Ovary (tissue), 9 donors: ENCODE results near the gene KANK3. TPM values are rescaled to one million over a fixed set of nuclear protein-coding genes. Genes with fewer than 3 reads are reported as not detected.
"Not testable (repeated sequence)": the region's sequence is repeated elsewhere in the genome, so short reads cannot be mapped to it uniquely, and the experiment has no call there.

Experiments
- DNase-seq, 5 donors: peaks; one replicate each; pipeline ENCODE4 v3.0.0-alpha.2; 2019 to 2020
- H3K27ac ChIP-seq, 2 donors: fragments of 200-600 bp; one replicate each; pipeline versions ENCODE4 v1.5.1 to v1.8.0; 2019 to 2022
- H3K27me3 ChIP-seq: fragments of 200-600 bp; one replicate; pipeline ENCODE4 v1.8.0; 2022
- H3K36me3 ChIP-seq: fragments of 200-600 bp; sonication (generic); one replicate; pipeline ENCODE4 v1.5.1; 2019
- H3K4me1 ChIP-seq: one replicate; pipeline ENCODE4 v1.8.1; 2013; ENCODE audit warnings: mild to moderate bottlenecking, moderate library complexity; ENCODE audit not compliant: insufficient read depth
- H3K4me3 ChIP-seq: fragments of 200-600 bp; sonication (generic); one replicate; pipeline ENCODE4 v1.5.1; 2017
- H3K9me3 ChIP-seq, 2 donors: fragments of 200-600 bp in 1 of 2; sonication (generic) in 1 of 2; one replicate each; pipeline versions ENCODE4 v1.5.1 to v1.8.1; 2013 to 2019; ENCODE audit warnings: mild to moderate bottlenecking in 1 of 2, moderate library complexity in 1 of 2
- CTCF ChIP-seq, 3 donors: fragments of 450-650 bp in 2 of 3; fragments of 200-600 bp in 1 of 3; IDR thresholded peaks; one replicate each; pipeline versions ENCODE4 v1.5.1 to v1.8.0; 2016 to 2022; ENCODE audit warnings: antibody characterized with exemption in 3 of 3, mild to moderate bottlenecking in 1 of 3
- EP300 ChIP-seq: sonication (generic); formaldehyde crosslinking; IDR thresholded peaks from one replicate; pipeline ENCODE4 v1.6.1; 2017; ENCODE audit warnings: antibody characterized with exemption
- POLR2A ChIP-seq: fragments of 450-650 bp; IDR thresholded peaks from one replicate; pipeline ENCODE4 v1.6.1; 2017; ENCODE audit warnings: antibody characterized with exemption, mild to moderate bottlenecking, moderate library complexity
- WGBS, 3 donors: extraction: QIAGEN DNeasy Blood & Tissue Kit in 1 of 3; methylation state at CpG; one replicate each; pipeline versions ENCODE4 v1.1.5 to v1.1.7; 2013 to 2017; 5-methylcytosine and 5-hydroxymethylcytosine counted together
- intact Hi-C, 4 donors: fragments of 100-400 bp; cut with DNase I; formaldehyde crosslinking; loops; one replicate each; pipeline versions ENCODE4 v1.11.0 to v1.15.1; 2022 to 2023
- polyA plus RNA-seq, 2 donors: library from polyadenylated mRNA; stranded (reverse); fragments of 200-250 nt in 1 of 2; fragments of 350-450 nt in 1 of 2; fragmentation: Illumina TruSeq in 1 of 2; extraction: RNeasy Lipid Tissue Mini Kit (QIAGEN cat#74804) in 1 of 2; gene quantifications; one replicate each; pipeline ENCODE4 v1.2.3, GENCODE V29; 2013 to 2014
- total RNA-seq, 7 donors: library from RNA; depleted of rRNA in 2 of 7; stranded (reverse); fragments of >200 nt in 2 of 7; fragmentation: NEBNext Ultra II Directional in 3 of 7; extraction: Animal tissue kit (Norgen Biotek cat#: 25700) in 3 of 7; gene quantifications; one replicate each; pipeline versions ENCODE4 v1.1.0 to v1.2.4, GENCODE V29; 2016 to 2023
- donor health status: DM: no; HTN: no; CAD: no; lungs with moderate emphysema.
- donor health status: DM: no; HTN: no; CAD: no.
- donor health status: Bipolar disorder and iron deficiency.
- donor health status: DM: yes; HTN: yes; CAD: no.
- donor health status: DM: no; HTN: no; CAD: no.
- donor health status: DM: yes; HTN: yes; CAD: no.

KANK3 gene
- total and polyA plus RNA-seq, 9 donors: 0.73 to 11.7 (median 4.3) TPM

GRCh38 chr19:8305798-8306197 is 37.3 kb downstream of the KANK3 start:
- TF ChIP-seq EP300 (no peak), POLR2A (no peak), CTCF (IDR thresholded peaks at IDR 0.05) (no peak)
- Histone ChIP-seq H3K4me1 (peaks cover 7% of the 10 kb centered on the region), H3K36me3 (no peaks in the 10 kb centered on the region), H3K9me3 (no peaks in the 10 kb centered on the region), H3K4me3 (no peak overlapping the region), H3K27ac (no peak overlapping the region), H3K27me3 (no peaks in the 10 kb centered on the region)
- DNase-seq: peak in 4 of 5 donors; percentile 4 to 17 (median 13)
- intact Hi-C loops: no loop called here
- 68 to 94% (median 77%) methylated on average over 4 of the region's 4 CpGs for WGBS, 3 donors

GRCh38 chr19:8304841-8305621 is 38.0 kb downstream of the KANK3 start:
- TF ChIP-seq CTCF (IDR thresholded peaks at IDR 0.05): no peak
- TF ChIP-seq EP300: no peak
- no peak for TF ChIP-seq POLR2A
- H3K27me3 ChIP-seq: no peaks in the 10 kb centered on the region
- intact Hi-C loops: no loop called here
- no peak overlapping the region for H3K4me3 ChIP-seq
- no peaks in the 10 kb centered on the region for H3K9me3 ChIP-seq
- no peak overlapping the region for H3K27ac ChIP-seq
- no peaks in the 10 kb centered on the region for H3K36me3 ChIP-seq
- H3K4me1 ChIP-seq: peaks cover 7% of the 10 kb centered on the region
- WGBS, 3 donors: 78 to 82% (median 79%) methylated on average over 33 of the region's 33 CpGs
- peak in 4 of 5 donors; percentile 10 to 56 (median 27) for DNase-seq

GRCh38 chr19:8302734-8303133 is 40.3 kb downstream of the KANK3 start:
- no peaks in the 10 kb centered on the region for H3K27me3 ChIP-seq
- DNase-seq: peak in 3 of 5 donors; percentile 5 to 20 (median 13)
- H3K27ac ChIP-seq: no peak overlapping the region
- no peak overlapping the region for H3K4me3 ChIP-seq
- WGBS, 3 donors: 70 to 72% (median 72%) methylated on average over 7 of the region's 7 CpGs
- peaks cover 5% of the 10 kb centered on the region for H3K4me1 ChIP-seq
- intact Hi-C loops: no loop called here
- TF ChIP-seq EP300 (no peak), CTCF (IDR thresholded peaks at IDR 0.05) (no peak), POLR2A (no peak)
- no peaks in the 10 kb centered on the region for H3K9me3 ChIP-seq
- H3K36me3 ChIP-seq: no peaks in the 10 kb centered on the region

- 60 to 67% (median 64%) methylated on average over 10 to 11 of the region's 11 CpGs for WGBS, 3 donors
- H3K36me3 ChIP-seq: no peaks in the 10 kb centered on the region
- no peak overlapping the region for H3K27ac ChIP-seq
- no peak overlapping the region for H3K4me3 ChIP-seq
- no peaks in the 10 kb centered on the region for H3K9me3 ChIP-seq
- peak in 4 of 5 donors; percentile 5 to 36 (median 18) for DNase-seq
- H3K4me1 ChIP-seq: peaks cover 1% of the 10 kb centered on the region
- no peaks in the 10 kb centered on the region for H3K27me3 ChIP-seq
- TF ChIP-seq CTCF (IDR thresholded peaks at IDR 0.05) (no peak), EP300 (no peak), POLR2A (no peak)
- intact Hi-C loops: no loop called here
These were observed 40.7 kb downstream of the KANK3 start for GRCh38 chr19:8302357-8302691.

- DNase-seq, H3K27ac ChIP-seq: not testable (repeated sequence)
These were observed 51.7 kb downstream of the KANK3 start for GRCh38 chr19:8291337-8291736.

GRCh38 chr19:8276508-8276907 is 66.6 kb downstream of the KANK3 start:
- H3K4me3 ChIP-seq, DNase-seq, H3K27ac ChIP-seq, H3K27me3 ChIP-seq, H3K36me3 ChIP-seq, intact Hi-C loops, H3K9me3 ChIP-seq, H3K4me1 ChIP-seq: not testable (repeated sequence)
- WGBS, 3 donors: no CpG with 5 or more reads among the region's 9 CpGs

More at GRCh38 chr19:8291337-8291736, 51.7 kb downstream of the KANK3 start:
- H3K27me3 ChIP-seq, H3K4me1 ChIP-seq, H3K4me3 ChIP-seq, H3K36me3 ChIP-seq, H3K9me3 ChIP-seq, intact Hi-C loops: not testable (repeated sequence)
- WGBS, 3 donors: no CpG with 5 or more reads among the region's 9 CpGs
